Tibial nerve (tissue), 4 donors: ENCODE measurements around the gene LRRC59. TPM values are rescaled to one million over a fixed set of nuclear protein-coding genes. Genes with fewer than 3 reads are reported as not detected.
"Not testable (repeated sequence)": the region's sequence is repeated elsewhere in the genome, so short reads cannot be mapped to it uniquely, and the experiment has no call there.

Source experiments
- DNase-seq, 2 donors: peaks; one replicate each; pipeline ENCODE4 v3.0.0-alpha.2; 2019; ENCODE audit warnings: low spot score in 2 of 2
- H3K27ac ChIP-seq, 4 donors: fragments of 200-600 bp; sonication (generic) in 3 of 4; one replicate each; pipeline ENCODE4 v1.5.1; 2017 to 2019; ENCODE audit warnings: mild to moderate bottlenecking in 1 of 4
- H3K27me3 ChIP-seq, 2 donors: fragments of 200-600 bp; sonication (generic) in 1 of 2; one replicate each; pipeline versions ENCODE4 v1.5.1 to v1.6.0; 2017 to 2019
- H3K36me3 ChIP-seq, 3 donors: fragments of 200-600 bp; sonication (generic); one replicate each; pipeline ENCODE4 v1.5.1; 2018 to 2019
- H3K4me1 ChIP-seq, 4 donors: fragments of 200-600 bp; sonication (generic) in 3 of 4; one replicate each; pipeline ENCODE4 v1.5.1; 2017 to 2019
- H3K4me3 ChIP-seq, 4 donors: fragments of 200-600 bp; sonication (generic) in 3 of 4; one replicate each; pipeline ENCODE4 v1.5.1; 2017 to 2019; ENCODE audit warnings: mild to moderate bottlenecking in 1 of 4, moderate library complexity in 1 of 4
- H3K9me3 ChIP-seq, 4 donors: fragments of 200-600 bp; sonication (generic) in 3 of 4; one replicate each; pipeline ENCODE4 v1.5.1; 2017 to 2019
- EP300 ChIP-seq, 2 donors: sonication (generic); formaldehyde crosslinking; IDR thresholded peaks; one replicate each; pipeline ENCODE4 v1.6.1; 2017; ENCODE audit warnings: antibody characterized with exemption in 2 of 2, mild to moderate bottlenecking in 1 of 2
- POLR2A ChIP-seq, 2 donors: fragments of 450-650 bp; IDR thresholded peaks; one replicate each; pipeline ENCODE4 v1.6.1; 2017; ENCODE audit warnings: antibody characterized with exemption in 2 of 2, mild to moderate bottlenecking in 2 of 2, moderate library complexity in 2 of 2
- WGBS, 2 donors: methylation state at CpG; one replicate each; pipeline ENCODE4 v1.1.5; 2018; 5-methylcytosine and 5-hydroxymethylcytosine counted together
- total RNA-seq, 4 donors: library from RNA; depleted of rRNA; stranded (reverse); fragments of >200 nt; gene quantifications; one replicate each; pipeline ENCODE4 v1.1.0, GENCODE V29; 2016
- TF ChIP-seq, protein P1 (sequence below), 5 experiments: fragments of 200-600 bp in 3 of 5; fragments of 450-650 bp in 2 of 5; sonication (generic) in 3 of 5; IDR thresholded peaks; one replicate each; pipeline ENCODE4 v1.5.1; 2016 to 2019; ENCODE audit warnings: antibody characterized with exemption in 5 of 5, mild to moderate bottlenecking in 3 of 5, moderate library complexity in 2 of 5

Gene LRRC59
- total RNA-seq, 4 donors from 2014 or later = 26.0 to 72.6 (median 36.3) TPM

- peaks cover 0 to 11% (median 0%) of the 10 kb centered on the region in 3 donors for H3K36me3 ChIP-seq
- no peaks in the 10 kb centered on the region for H3K9me3 ChIP-seq
- no peak overlapping the region for H3K27ac ChIP-seq
- no peak for DNase-seq
- peaks cover 0 to 15% (median 7%) of the 10 kb centered on the region in 4 donors for H3K4me1 ChIP-seq
- H3K27me3 ChIP-seq = no peaks in the 10 kb centered on the region
- H3K4me3 ChIP-seq = no peak overlapping the region
- TF ChIP-seq, protein P1, sequence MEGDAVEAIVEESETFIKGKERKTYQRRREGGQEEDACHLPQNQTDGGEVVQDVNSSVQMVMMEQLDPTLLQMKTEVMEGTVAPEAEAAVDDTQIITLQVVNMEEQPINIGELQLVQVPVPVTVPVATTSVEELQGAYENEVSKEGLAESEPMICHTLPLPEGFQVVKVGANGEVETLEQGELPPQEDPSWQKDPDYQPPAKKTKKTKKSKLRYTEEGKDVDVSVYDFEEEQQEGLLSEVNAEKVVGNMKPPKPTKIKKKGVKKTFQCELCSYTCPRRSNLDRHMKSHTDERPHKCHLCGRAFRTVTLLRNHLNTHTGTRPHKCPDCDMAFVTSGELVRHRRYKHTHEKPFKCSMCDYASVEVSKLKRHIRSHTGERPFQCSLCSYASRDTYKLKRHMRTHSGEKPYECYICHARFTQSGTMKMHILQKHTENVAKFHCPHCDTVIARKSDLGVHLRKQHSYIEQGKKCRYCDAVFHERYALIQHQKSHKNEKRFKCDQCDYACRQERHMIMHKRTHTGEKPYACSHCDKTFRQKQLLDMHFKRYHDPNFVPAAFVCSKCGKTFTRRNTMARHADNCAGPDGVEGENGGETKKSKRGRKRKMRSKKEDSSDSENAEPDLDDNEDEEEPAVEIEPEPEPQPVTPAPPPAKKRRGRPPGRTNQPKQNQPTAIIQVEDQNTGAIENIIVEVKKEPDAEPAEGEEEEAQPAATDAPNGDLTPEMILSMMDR (IDR thresholded peaks at IDR 0.05) = no peak
- TF ChIP-seq POLR2A (IDR thresholded peaks at IDR 0.05) (no peak), EP300 (IDR thresholded peaks at IDR 0.05) (no peak)
- WGBS, 2 donors = 72 to 93% methylated on average over 4 of the region's 4 CpGs
Observed at GRCh38 chr17:50432125-50432762, 34.9 kb upstream of the LRRC59 start.

GRCh38 chr17:50430821-50431618, 33.7 kb upstream of the LRRC59 start:
- no peak for DNase-seq
- Histone ChIP-seq H3K4me1 (peaks cover 0 to 25% (median 12%) of the 10 kb centered on the region in 4 donors), H3K27me3 (no peaks in the 10 kb centered on the region), H3K4me3 (no peak overlapping the region), H3K36me3 (peaks cover 0 to 11% (median 0%) of the 10 kb centered on the region in 3 donors), H3K27ac (no peak overlapping the region), H3K9me3 (no peaks in the 10 kb centered on the region)
- 49 to 61% methylated on average over 4 of the region's 4 CpGs for WGBS, 2 donors
- TF ChIP-seq, protein P1 (IDR thresholded peaks at IDR 0.05) = no peak
- TF ChIP-seq POLR2A (IDR thresholded peaks at IDR 0.05) (no peak), EP300 (IDR thresholded peaks at IDR 0.05) (no peak)

DNA sequence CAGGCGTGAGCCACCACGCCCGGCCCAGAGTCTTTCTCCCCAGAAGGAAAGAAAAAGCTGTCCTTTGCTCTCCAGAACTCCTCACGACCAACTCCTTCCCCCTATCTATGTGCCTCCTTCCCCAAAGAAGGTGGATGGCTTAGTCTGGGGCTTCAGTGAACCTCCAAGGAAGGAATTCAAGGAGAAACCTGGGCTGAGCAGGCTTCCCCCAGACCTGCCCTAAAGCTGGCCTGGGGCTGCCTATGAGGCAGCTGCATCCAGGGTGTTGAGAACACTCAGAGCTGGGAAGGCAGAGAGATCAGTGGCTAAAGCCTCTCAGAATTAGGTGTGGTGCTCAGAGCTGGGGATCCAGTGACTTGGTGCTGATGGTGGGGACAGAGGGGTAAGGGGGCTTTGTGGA, 32.5 kb upstream of the LRRC59 start:
- no peak for DNase-seq
- WGBS, 2 donors = 98% methylated on average over 4 of the region's 4 CpGs
- Histone ChIP-seq H3K9me3 (no peaks in the 10 kb centered on the region), H3K27me3 (no peaks in the 10 kb centered on the region), H3K27ac (no peak overlapping the region), H3K4me1 (peaks cover 0 to 35% (median 22%) of the 10 kb centered on the region in 4 donors), H3K4me3 (no peak overlapping the region), H3K36me3 (peaks cover 0 to 8% (median 0%) of the 10 kb centered on the region in 3 donors)
- TF ChIP-seq POLR2A (IDR thresholded peaks at IDR 0.05) = no peak
- TF ChIP-seq, protein P1 (IDR thresholded peaks at IDR 0.05) = no peak
- TF ChIP-seq EP300 (IDR thresholded peaks at IDR 0.05) = no peak

GRCh38 chr17:50428831-50429424, 31.6 kb upstream of the LRRC59 start:
- no peaks in the 10 kb centered on the region for H3K9me3 ChIP-seq
- H3K4me3 ChIP-seq = no peak overlapping the region
- H3K27ac ChIP-seq = no peak overlapping the region
- peaks cover 0 to 6% (median 0%) of the 10 kb centered on the region in 3 donors for H3K36me3 ChIP-seq
- H3K27me3 ChIP-seq = no peaks in the 10 kb centered on the region
- TF ChIP-seq, protein P1 (IDR thresholded peaks at IDR 0.05) = no peak
- TF ChIP-seq POLR2A (IDR thresholded peaks at IDR 0.05) = no peak
- TF ChIP-seq EP300 (IDR thresholded peaks at IDR 0.05) = no peak
- no peak for DNase-seq
- 78 to 79% methylated on average over 7 of the region's 7 CpGs for WGBS, 2 donors
- peaks cover 0 to 44% (median 24%) of the 10 kb centered on the region in 4 donors for H3K4me1 ChIP-seq

DNA sequence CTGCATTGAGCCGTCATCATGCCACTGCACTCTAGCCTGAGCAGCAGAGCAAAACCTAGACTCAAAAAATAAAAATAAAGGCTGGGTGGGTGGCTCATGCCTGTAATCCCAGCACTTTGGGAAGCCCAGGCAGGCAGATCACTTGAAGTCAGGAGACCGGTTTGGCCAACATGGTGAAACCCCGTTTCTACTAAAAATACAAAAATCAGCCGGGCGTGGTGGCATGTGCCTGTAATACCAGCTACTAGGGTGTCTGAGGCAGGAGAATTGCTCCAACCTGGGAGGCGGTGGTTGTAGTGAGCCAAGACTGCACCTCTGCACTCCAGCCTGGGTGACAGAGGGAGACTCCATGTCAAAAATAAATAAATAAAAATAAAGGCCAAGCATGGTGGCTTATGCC, 30.8 kb upstream of the LRRC59 start:
- WGBS, 2 donors = 82 to 87% methylated on average over 6 of the region's 6 CpGs
- not testable (repeated sequence) for H3K9me3 ChIP-seq, H3K27ac ChIP-seq, H3K36me3 ChIP-seq, H3K27me3 ChIP-seq, DNase-seq, H3K4me3 ChIP-seq
- H3K4me1 ChIP-seq = peaks cover 0 to 47% (median 24%) of the 10 kb centered on the region in 4 donors
